C1 segment of cervical spinal cord (tissue), 14 donors: Measurements from ENCODE around the gene GABRR2.

Experiments used
- DNase-seq, 14 donors: peaks; one replicate each; lab custom pipeline; 2025; lab: John Stamatoyannopoulos, UW

Gene GABRR2

DNA sequence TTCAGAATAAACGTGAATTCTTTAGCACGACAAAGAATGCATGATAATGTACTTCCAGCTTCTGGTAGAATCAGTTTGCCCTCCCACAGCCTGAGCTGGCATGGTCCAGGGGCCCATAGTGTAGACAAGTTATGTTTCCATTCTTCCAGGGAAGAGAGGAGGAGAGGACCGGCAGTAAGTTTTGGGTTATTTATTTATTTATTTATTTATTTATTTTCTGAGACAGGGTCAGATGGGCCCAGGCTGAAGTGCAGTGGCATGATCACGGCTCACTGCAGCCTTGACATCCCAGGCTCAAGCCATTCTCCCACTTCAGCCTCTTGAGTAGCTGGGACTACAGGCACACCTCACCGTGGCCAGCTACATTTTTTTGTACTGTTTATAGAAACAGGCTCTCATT is 102.6 kb downstream of the GABRR2 start:
- DNase-seq = no peak

GRCh38 chr6:89209457-89209856 is 105.6 kb downstream of the GABRR2 start:
- no peak for DNase-seq

DNA sequence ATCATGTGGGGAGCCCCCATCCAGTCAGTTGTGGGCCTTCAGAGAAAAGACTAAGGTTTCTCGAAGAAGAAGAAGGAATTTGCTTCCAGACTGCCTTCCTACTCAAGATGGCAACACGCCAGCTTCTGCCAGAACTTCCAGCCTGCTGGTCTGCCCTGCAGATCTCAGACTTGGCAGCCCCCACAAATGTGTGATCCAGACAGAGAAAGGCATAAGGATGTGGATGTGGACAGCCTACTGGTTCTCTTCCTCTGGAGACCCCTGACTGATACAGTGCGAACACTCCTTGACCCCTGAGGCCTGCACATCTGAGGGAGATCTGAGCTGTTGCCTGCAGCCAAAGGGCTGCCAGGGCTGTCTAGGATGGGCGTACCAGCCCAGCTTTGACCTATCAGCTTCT is 106.5 kb downstream of the GABRR2 start:
- DNase-seq = no peak
